ENCODE results near the gene RNF14. TPM values are rescaled to one million over a fixed set of nuclear protein-coding genes. Genes with fewer than 3 reads are reported as not detected.

The RNF14 gene
- total and polyA plus RNA-seq, 10 of the 15 experiments (the other 5 are each of a cell fraction or from before 2014, with no cell fraction given) = 13.2 to 41.8 (median 28.3) TPM

GRCh38 chr5:141919218-141920119 lies 49.4 kb upstream of the RNF14 start:
- H3K4me1 ChIP-seq (ENCODE audit: control insufficient read depth, insufficient read depth, low read length) = peaks cover 17% of the 10 kb centered on the region
- no peaks in the 10 kb centered on the region for H3K9me3 ChIP-seq (replicated peaks; ENCODE audit: control insufficient read depth, insufficient read depth, low read length)
- no TSS peak for BruUV-seq (replicated peaks)
- POLR2A ChIA-PET = no interaction called here
- no peak overlapping the region for H3K9ac ChIP-seq (ENCODE audit: control insufficient read depth, insufficient read depth, low read length)
- H3K27me3 ChIP-seq (replicated peaks in 1 of 2; ENCODE audit: control insufficient read depth in 2 of 2, insufficient read depth in 2 of 2, low read length in 1 of 2) = no peaks in the 10 kb centered on the region
- in situ Hi-C loops (cut with MboI) = no loop called here
- SMC1A ChIA-PET (ENCODE audit: uncharacterized antibody, unreplicated experiment) = interaction anchor here (0.8 kb wide), 1 partner anchor 105 kb away, joined by 3 read pairs; no protein-coding TSS in a partner anchor
- no peak overlapping the region for H3K27ac ChIP-seq (ENCODE audit: control insufficient read depth, insufficient read depth)
- intact Hi-C loops (cut with micrococcal nuclease; ENCODE audit: unreplicated experiment) = no loop called here
- RAD21 ChIA-PET (ENCODE audit: unreplicated experiment) = no interaction called here
- no peak overlapping the region for H3K4me3 ChIP-seq
- ATAC-seq = no peak
- no peaks in the 10 kb centered on the region for H3K36me3 ChIP-seq (ENCODE audit: control insufficient read depth in 2 of 2, insufficient read depth in 2 of 2, low read length in 1 of 2)
- H3K4me2 ChIP-seq (ENCODE audit: control insufficient read depth, insufficient read depth) = no peak overlapping the region
- 98% methylated on average over 8 of the region's 8 CpGs for WGBS (ENCODE audit: insufficient coverage, insufficient replicate concordance, low lambda C conversion rate, missing lambda C conversion rate)
- CTCF ChIA-PET = interaction anchor here (1.3 to 3.8 kb wide), 3 partner anchors 29 to 228 kb away, joined by 4 to 16 read pairs (median 5); no protein-coding TSS in a partner anchor
- no peak for DNase-seq (ENCODE audit: low read depth, low spot score)
- no peak for FAIRE-seq
- peaks cover 11% of the 10 kb centered on the region for H3K79me2 ChIP-seq (ENCODE audit: control insufficient read depth, insufficient read depth, low read length)
- no peaks in the 10 kb centered on the region for H4K20me1 ChIP-seq (ENCODE audit: control insufficient read depth, insufficient read depth)
- H2AFZ ChIP-seq (ENCODE audit: control insufficient read depth, low read depth, low read length) = no peak overlapping the region
- TF ChIP-seq PKNOX1 (IDR thresholded peaks at IDR 0.05) = no peak
- TF ChIP-seq RELB (IDR thresholded peaks at IDR 0.05; ENCODE audit: low read depth) = no peak
- no peak for TF ChIP-seq RFX5 (IDR thresholded peaks at IDR 0.05; ENCODE audit: low read depth, low read length)
- no peak for TF ChIP-seq NFYB (IDR thresholded peaks at IDR 0.05; ENCODE audit: insufficient read depth, low read depth, low read length)
- no peak for TF ChIP-seq ZBTB33 (IDR thresholded peaks at IDR 0.05)
- no peak for TF ChIP-seq NKRF (conservative IDR thresholded peaks at IDR 0.05)
- TF ChIP-seq PRDM15 (CRISPR knock-in tag; IDR thresholded peaks at IDR 0.05) = no peak
- no peak for TF ChIP-seq RBBP5 (conservative IDR thresholded peaks at IDR 0.05)
- no peak for TF ChIP-seq E2F4 (IDR thresholded peaks at IDR 0.05; ENCODE audit: low read depth, low read length)
- no peak for TF ChIP-seq FOXM1 (IDR thresholded peaks at IDR 0.05; ENCODE audit: low read depth, low read length)
